ENCODE measurements around the gene FBXO3.
"Not testable (repeated sequence)": the region's sequence is repeated elsewhere in the genome, so short reads cannot be mapped to it uniquely, and the experiment has no call there.

DNA sequence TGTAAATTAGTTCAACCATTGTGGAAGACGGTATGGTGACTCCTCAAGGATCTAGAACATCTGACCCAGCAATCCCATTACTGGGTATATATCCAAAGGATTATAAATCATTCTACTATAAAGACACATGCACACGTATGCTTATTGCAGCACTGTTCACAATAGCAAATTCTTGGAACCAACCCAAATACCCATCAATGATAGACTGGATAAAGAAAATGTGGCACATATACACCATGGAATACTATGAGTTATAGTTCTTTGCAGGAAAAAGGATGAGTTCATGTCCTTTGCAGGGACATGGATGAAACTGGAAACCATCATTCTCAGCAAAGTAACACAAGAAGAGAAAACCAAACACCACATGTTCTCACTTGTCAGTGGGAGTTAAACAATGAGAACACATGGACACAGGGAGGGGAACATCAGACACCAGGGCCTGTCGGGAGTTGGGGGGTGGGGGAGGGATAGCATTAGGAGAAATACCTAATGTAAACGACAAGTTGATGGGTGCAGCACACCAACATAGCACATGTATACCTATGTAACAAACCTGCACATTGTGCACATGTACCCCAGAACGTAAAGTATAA, 45.2 kb downstream of the FBXO3 start:
- not testable (repeated sequence) for TF ChIP-seq POLR2AphosphoS5 (IDR thresholded peaks at IDR 0.05; ENCODE audit: borderline replicate concordance, low read depth, low read length); EZH2 (IDR thresholded peaks at IDR 0.05)

All from SK-N-MC (cell line).